Measurements from ENCODE around the gene TCEAL3. TPM values are rescaled to one million over a fixed set of nuclear protein-coding genes. Genes with fewer than 3 reads are reported as not detected.

Gene TCEAL3
- total and polyA plus RNA-seq, 10 of the 15 experiments (the other 5 are each of a cell fraction or from before 2014, with no cell fraction given): 0.98 to 19.0 (median 11.7) TPM

DNA sequence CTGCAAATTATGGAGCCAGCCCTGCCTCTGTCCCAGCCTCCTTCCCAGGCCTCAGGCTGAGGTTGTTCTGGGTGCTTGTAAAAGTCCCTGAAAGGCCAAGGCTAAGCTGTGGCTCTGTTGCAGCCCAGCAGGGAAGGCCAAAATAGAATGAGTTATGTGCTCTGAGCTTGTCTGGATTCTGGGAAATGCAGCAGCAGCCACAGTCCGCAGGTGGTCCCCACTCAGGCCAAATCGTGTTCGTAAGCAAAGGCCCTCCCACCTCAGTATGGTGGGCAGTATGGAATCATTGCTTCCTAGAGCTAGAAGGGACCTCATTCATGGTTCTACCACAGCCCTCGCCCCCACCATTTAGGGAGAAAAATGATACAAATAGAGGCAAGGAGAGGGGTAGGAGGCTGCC is 16.3 kb downstream of the TCEAL3 start:
- no peak overlapping the region for H3K9ac ChIP-seq (ENCODE audit: control insufficient read depth, insufficient read depth, low read length)
- TF ChIP-seq IKZF2 (IDR thresholded peaks at IDR 0.05): no peak
- TF ChIP-seq ZBED1 (IDR thresholded peaks at IDR 0.05; ENCODE audit: borderline replicate concordance): no peak
- TF ChIP-seq ETV6 (conservative IDR thresholded peaks at IDR 0.05 in 1 of 2, IDR thresholded peaks at IDR 0.05 in 1 of 2; ENCODE audit: borderline replicate concordance in 1 of 2, low read depth in 1 of 2): no peak
- no peak for TF ChIP-seq SIX5 (IDR thresholded peaks at IDR 0.05; ENCODE audit: low read depth, low read length, severe bottlenecking)
- TF ChIP-seq ZNF384 (IDR thresholded peaks at IDR 0.05; ENCODE audit: borderline replicate concordance, low read depth, low read length): no peak
- TF ChIP-seq, protein P1, sequence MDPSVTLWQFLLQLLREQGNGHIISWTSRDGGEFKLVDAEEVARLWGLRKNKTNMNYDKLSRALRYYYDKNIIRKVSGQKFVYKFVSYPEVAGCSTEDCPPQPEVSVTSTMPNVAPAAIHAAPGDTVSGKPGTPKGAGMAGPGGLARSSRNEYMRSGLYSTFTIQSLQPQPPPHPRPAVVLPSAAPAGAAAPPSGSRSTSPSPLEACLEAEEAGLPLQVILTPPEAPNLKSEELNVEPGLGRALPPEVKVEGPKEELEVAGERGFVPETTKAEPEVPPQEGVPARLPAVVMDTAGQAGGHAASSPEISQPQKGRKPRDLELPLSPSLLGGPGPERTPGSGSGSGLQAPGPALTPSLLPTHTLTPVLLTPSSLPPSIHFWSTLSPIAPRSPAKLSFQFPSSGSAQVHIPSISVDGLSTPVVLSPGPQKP (IDR thresholded peaks at IDR 0.05; ENCODE audit: low read depth, low read length): no peak
- no peak for TF ChIP-seq EGR1 (IDR thresholded peaks at IDR 0.05; ENCODE audit: borderline replicate concordance in 1 of 2, low read depth in 2 of 2, low read length in 2 of 2)
- no peak for TF ChIP-seq HDGF (IDR thresholded peaks at IDR 0.05)
- no peak for TF ChIP-seq ZNF24 (IDR thresholded peaks at IDR 0.05)
- no peak for TF ChIP-seq BCL11A (IDR thresholded peaks at IDR 0.05; ENCODE audit: low read depth, low read length)
- TF ChIP-seq SPI1 (IDR thresholded peaks at IDR 0.05; ENCODE audit: borderline replicate concordance, insufficient read depth, low read depth, low read length): no peak
- TF ChIP-seq, protein P2, sequence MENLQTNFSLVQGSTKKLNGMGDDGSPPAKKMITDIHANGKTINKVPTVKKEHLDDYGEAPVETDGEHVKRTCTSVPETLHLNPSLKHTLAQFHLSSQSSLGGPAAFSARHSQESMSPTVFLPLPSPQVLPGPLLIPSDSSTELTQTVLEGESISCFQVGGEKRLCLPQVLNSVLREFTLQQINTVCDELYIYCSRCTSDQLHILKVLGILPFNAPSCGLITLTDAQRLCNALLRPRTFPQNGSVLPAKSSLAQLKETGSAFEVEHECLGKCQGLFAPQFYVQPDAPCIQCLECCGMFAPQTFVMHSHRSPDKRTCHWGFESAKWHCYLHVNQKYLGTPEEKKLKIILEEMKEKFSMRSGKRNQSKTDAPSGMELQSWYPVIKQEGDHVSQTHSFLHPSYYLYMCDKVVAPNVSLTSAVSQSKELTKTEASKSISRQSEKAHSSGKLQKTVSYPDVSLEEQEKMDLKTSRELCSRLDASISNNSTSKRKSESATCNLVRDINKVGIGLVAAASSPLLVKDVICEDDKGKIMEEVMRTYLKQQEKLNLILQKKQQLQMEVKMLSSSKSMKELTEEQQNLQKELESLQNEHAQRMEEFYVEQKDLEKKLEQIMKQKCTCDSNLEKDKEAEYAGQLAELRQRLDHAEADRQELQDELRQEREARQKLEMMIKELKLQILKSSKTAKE (IDR thresholded peaks at IDR 0.05; ENCODE audit: low read depth, poor library complexity, severe bottlenecking): no peak
- TF ChIP-seq NR2C2 (IDR thresholded peaks at IDR 0.05; ENCODE audit: borderline replicate concordance, control insufficient read depth, insufficient read length, low read depth): no peak
- TF ChIP-seq SUZ12 (IDR thresholded peaks at IDR 0.05; ENCODE audit: unreplicated experiment): no peak
- no peak overlapping the region for H3K27ac ChIP-seq (ENCODE audit: control insufficient read depth, insufficient read depth)
- no peak overlapping the region for H3K4me2 ChIP-seq (ENCODE audit: control insufficient read depth, insufficient read depth)
- H2AFZ ChIP-seq (ENCODE audit: control insufficient read depth, low read depth, low read length): no peak overlapping the region
- DNase-seq (ENCODE audit: low read depth, low spot score) (no peak), ATAC-seq (no peak), FAIRE-seq (no peak)
- in situ Hi-C loops (cut with MboI) (no loop called here), intact Hi-C loops (cut with micrococcal nuclease; ENCODE audit: unreplicated experiment) (no loop called here)
- 84% methylated on average over 4 of the region's 4 CpGs for WGBS (ENCODE audit: insufficient coverage, insufficient replicate concordance, low lambda C conversion rate, missing lambda C conversion rate)
- CTCF ChIA-PET: no interaction called here
- SMC1A ChIA-PET (ENCODE audit: uncharacterized antibody, unreplicated experiment): no interaction called here
- no peaks in the 10 kb centered on the region for H3K79me2 ChIP-seq (ENCODE audit: control insufficient read depth, insufficient read depth, low read length)
- H3K27me3 ChIP-seq (replicated peaks in 1 of 2; ENCODE audit: control insufficient read depth in 2 of 2, insufficient read depth in 2 of 2, low read length in 1 of 2): no peaks in the 10 kb centered on the region
- no peaks in the 10 kb centered on the region for H3K36me3 ChIP-seq (ENCODE audit: control insufficient read depth in 2 of 2, insufficient read depth in 2 of 2, low read length in 1 of 2)
- BruUV-seq (replicated peaks): no TSS peak
- H4K20me1 ChIP-seq (ENCODE audit: control insufficient read depth, insufficient read depth): no peaks in the 10 kb centered on the region
- H3K9me3 ChIP-seq (replicated peaks; ENCODE audit: control insufficient read depth, insufficient read depth, low read length): no peaks in the 10 kb centered on the region
- POLR2A ChIA-PET: no interaction called here
- no peak overlapping the region for H3K4me3 ChIP-seq
- RAD21 ChIA-PET (ENCODE audit: unreplicated experiment): no interaction called here
- H3K4me1 ChIP-seq (ENCODE audit: control insufficient read depth, insufficient read depth, low read length): no peaks in the 10 kb centered on the region

Data from GM12878 (cell line).